Ascending aorta (tissue), 2 donors: Measurements from ENCODE around the gene FOXD2. TPM values are rescaled to one million over a fixed set of nuclear protein-coding genes. Genes with fewer than 3 reads are reported as not detected.

Source experiments
- DNase-seq, 2 donors: peaks; one replicate each; pipeline ENCODE4 v3.0.0-alpha.2; 2019; ENCODE audit warnings: low spot score in 2 of 2
- H3K27ac ChIP-seq, 2 donors: fragments of 200-600 bp; sonication (generic); one replicate each; pipeline ENCODE4 v1.5.1; 2016 to 2017; ENCODE audit warnings: mild to moderate bottlenecking in 1 of 2
- H3K27me3 ChIP-seq: fragments of 200-600 bp; sonication (generic); one replicate; pipeline ENCODE4 v1.5.1; 2017
- H3K36me3 ChIP-seq, 2 donors: fragments of 200-600 bp; sonication (generic); one replicate each; pipeline ENCODE4 v1.5.1; 2016
- H3K4me1 ChIP-seq, 2 donors: fragments of 200-600 bp; sonication (generic); one replicate each; pipeline ENCODE4 v1.5.1; 2016 to 2017; ENCODE audit warnings: mild to moderate bottlenecking in 1 of 2
- H3K4me3 ChIP-seq, 2 donors: fragments of 200-600 bp; sonication (generic); one replicate each; pipeline ENCODE4 v1.5.1; 2016 to 2017; ENCODE audit warnings: mild to moderate bottlenecking in 1 of 2
- H3K9me3 ChIP-seq, 2 donors: fragments of 200-600 bp; sonication (generic); one replicate each; pipeline ENCODE4 v1.5.1; 2016
- intact Hi-C: fragments of 100-400 bp; cut with DNase I; formaldehyde crosslinking; loops from one replicate; pipeline ENCODE4 v1.15.1; 2023
- total RNA-seq: library from RNA; depleted of rRNA; stranded (reverse); fragments of >200 nt; gene quantifications from one replicate; pipeline ENCODE4 v1.1.0, GENCODE V29; 2016
- TF ChIP-seq, protein P1 (sequence below), 3 experiments: fragments of 200-600 bp in 2 of 3; fragments of 450-650 bp in 1 of 3; sonication (generic) in 2 of 3; IDR thresholded peaks; one replicate each; pipeline ENCODE4 v1.5.1; 2016 to 2019; ENCODE audit warnings: antibody characterized with exemption in 3 of 3, mild to moderate bottlenecking in 1 of 3, moderate library complexity in 1 of 3

The FOXD2 gene
- total RNA-seq, 1 donor from 2014 or later = 1.3 TPM

DNA sequence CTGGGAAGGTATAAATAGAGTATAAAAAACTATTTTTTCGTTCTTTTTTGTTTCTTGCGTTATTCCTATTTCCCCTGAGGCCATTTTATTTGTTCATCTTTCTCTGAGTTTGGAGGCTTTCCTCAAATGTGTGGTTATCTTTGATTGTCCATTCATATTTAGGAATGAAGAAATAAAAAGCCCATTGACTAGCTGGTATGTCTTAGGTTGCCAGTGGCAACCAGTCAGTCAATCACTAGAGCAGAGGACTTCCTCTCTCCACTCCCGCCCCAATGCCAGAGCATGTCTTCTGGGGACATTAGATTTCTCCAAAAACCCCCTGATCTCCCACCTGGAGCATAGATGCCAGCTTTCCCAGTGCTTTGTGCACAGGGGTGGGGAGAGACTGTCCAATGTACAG, 42.4 kb upstream of the FOXD2 start:
- Histone ChIP-seq H3K4me3 (no peak overlapping the region), H3K4me1 (no peaks in the 10 kb centered on the region), H3K9me3 (no peaks in the 10 kb centered on the region), H3K27me3 (no peaks in the 10 kb centered on the region), H3K27ac (no peak overlapping the region), H3K36me3 (no peaks in the 10 kb centered on the region)
- intact Hi-C loops = no loop called here
- TF ChIP-seq, protein P1, sequence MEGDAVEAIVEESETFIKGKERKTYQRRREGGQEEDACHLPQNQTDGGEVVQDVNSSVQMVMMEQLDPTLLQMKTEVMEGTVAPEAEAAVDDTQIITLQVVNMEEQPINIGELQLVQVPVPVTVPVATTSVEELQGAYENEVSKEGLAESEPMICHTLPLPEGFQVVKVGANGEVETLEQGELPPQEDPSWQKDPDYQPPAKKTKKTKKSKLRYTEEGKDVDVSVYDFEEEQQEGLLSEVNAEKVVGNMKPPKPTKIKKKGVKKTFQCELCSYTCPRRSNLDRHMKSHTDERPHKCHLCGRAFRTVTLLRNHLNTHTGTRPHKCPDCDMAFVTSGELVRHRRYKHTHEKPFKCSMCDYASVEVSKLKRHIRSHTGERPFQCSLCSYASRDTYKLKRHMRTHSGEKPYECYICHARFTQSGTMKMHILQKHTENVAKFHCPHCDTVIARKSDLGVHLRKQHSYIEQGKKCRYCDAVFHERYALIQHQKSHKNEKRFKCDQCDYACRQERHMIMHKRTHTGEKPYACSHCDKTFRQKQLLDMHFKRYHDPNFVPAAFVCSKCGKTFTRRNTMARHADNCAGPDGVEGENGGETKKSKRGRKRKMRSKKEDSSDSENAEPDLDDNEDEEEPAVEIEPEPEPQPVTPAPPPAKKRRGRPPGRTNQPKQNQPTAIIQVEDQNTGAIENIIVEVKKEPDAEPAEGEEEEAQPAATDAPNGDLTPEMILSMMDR (IDR thresholded peaks at IDR 0.05) = no peak
- no peak for DNase-seq

DNA sequence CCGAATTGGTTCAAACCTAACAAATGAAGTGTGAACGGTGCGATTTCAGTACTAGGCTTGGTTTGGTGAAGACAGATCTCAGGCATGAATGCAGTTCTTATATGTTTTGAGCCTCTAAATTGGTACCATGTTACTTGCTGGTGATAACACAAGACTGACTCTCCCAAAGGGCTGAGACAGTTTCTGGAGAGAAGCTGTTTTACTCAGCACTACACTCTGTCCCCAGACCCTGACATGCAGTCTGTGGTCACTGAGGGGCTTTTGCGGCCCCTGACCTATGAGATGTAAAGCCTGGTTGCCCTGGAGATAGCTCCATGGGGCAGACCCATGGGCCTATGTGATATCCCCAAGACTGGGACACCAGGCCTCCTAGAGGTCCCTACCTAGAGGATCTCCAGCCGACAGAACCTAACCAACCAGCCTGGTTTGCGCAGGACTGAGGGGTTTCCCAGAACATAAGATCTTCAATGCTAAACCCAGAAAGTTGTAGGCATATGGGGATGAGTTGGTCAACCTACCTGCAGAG, 41.1 kb upstream of the FOXD2 start:
- H3K36me3 ChIP-seq = no peaks in the 10 kb centered on the region
- TF ChIP-seq, protein P1 (IDR thresholded peaks at IDR 0.05) = no peak
- no peaks in the 10 kb centered on the region for H3K4me1 ChIP-seq
- no peak overlapping the region for H3K27ac ChIP-seq
- no peaks in the 10 kb centered on the region for H3K9me3 ChIP-seq
- intact Hi-C loops = no loop called here
- peak in 1 of 2 donors; percentile 35 for DNase-seq
- H3K27me3 ChIP-seq = no peaks in the 10 kb centered on the region
- no peak overlapping the region for H3K4me3 ChIP-seq

DNA sequence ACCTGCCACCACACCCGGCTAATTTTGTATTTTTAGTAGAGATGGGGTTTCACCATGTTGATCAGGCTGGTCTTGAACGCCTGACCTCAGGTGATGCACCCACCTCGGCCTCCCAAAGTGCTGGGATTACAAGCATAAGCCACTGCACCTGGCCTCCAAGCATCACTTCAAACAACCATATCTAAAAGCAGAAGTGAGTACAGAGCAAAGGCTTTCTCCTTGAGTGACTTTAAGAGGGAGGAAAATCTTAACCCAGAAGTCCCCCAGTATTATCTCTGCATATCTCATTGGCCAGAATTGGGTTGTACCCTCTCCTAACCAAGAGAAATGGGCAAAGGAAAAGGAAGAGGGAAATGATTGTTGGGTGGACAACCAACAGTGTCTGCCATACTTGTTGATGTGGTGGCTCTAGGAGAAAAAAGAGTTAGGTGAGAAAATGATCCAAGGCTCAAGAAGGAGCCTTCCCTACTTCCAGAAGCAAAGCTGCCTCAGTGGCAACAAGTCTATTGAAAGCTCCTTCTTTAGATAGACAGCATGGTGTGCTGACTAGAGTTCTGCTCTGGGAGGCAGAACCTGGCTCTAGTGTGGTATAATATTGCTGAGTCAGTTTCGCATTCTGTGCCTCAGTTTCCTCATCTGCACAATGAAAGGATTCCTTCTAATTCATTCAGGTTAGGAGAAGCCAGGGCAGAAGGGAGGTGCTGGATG, 38.6 kb upstream of the FOXD2 start:
- no peaks in the 10 kb centered on the region for H3K36me3 ChIP-seq
- TF ChIP-seq, protein P1 (IDR thresholded peaks at IDR 0.05) = no peak
- no peaks in the 10 kb centered on the region for H3K27me3 ChIP-seq
- H3K9me3 ChIP-seq = no peaks in the 10 kb centered on the region
- intact Hi-C loops = no loop called here
- H3K4me1 ChIP-seq = no peaks in the 10 kb centered on the region
- no peak overlapping the region for H3K27ac ChIP-seq
- H3K4me3 ChIP-seq = no peak overlapping the region
- DNase-seq = peak in 1 of 2 donors; percentile 12

DNA sequence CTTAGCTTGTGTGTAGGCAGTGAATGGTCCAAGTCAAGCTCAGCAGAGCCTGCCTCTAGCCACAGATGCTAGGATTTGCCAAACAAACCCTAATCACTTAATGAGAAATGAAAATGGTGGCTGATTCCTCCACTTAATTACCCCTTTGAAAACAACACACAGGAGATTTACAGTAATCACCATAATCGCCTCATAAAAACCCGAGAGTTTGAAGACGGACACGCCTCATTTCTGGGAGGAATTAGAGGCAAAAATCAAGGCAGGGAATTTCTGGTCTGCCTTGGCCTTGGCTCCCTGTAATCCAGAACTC, 38.0 kb upstream of the FOXD2 start:
- Histone ChIP-seq H3K27me3 (no peaks in the 10 kb centered on the region), H3K36me3 (no peaks in the 10 kb centered on the region), H3K27ac (no peak overlapping the region), H3K4me1 (no peaks in the 10 kb centered on the region), H3K9me3 (no peaks in the 10 kb centered on the region), H3K4me3 (no peak overlapping the region)
- TF ChIP-seq, protein P1 (IDR thresholded peaks at IDR 0.05) = no peak
- intact Hi-C loops = no loop called here
- no peak for DNase-seq

DNA sequence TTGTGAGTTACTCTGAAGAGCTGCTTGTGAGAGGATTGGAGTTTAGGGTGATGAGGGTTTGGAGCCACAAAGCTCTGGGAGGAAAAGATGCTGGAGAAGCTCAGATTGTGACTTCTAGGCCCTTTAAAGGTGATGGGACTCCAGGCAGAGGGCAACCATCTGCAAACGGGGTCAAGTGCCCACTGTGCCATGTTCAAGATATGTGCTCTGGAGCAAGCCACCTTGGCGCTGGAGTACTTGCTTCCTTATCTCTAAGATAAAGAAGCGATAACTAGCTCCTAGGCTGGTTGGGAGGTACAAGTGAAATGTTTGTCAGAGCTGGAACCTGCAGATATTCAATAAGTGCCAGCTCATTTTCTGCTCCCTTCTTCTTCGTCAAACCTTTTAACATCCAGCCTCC, 36.1 kb upstream of the FOXD2 start:
- Histone ChIP-seq H3K27ac (no peak overlapping the region), H3K9me3 (no peaks in the 10 kb centered on the region), H3K27me3 (no peaks in the 10 kb centered on the region), H3K4me3 (no peak overlapping the region), H3K4me1 (no peaks in the 10 kb centered on the region), H3K36me3 (no peaks in the 10 kb centered on the region)
- TF ChIP-seq, protein P1 (IDR thresholded peaks at IDR 0.05) = no peak
- DNase-seq = peak in 1 of 2 donors; percentile 38
- intact Hi-C loops = no loop called here
